ENCODE measurements around the gene CD163L1.
"Not testable (repeated sequence)": the region's sequence is repeated elsewhere in the genome, so short reads cannot be mapped to it uniquely, and the experiment has no call there.

The CD163L1 gene

DNA sequence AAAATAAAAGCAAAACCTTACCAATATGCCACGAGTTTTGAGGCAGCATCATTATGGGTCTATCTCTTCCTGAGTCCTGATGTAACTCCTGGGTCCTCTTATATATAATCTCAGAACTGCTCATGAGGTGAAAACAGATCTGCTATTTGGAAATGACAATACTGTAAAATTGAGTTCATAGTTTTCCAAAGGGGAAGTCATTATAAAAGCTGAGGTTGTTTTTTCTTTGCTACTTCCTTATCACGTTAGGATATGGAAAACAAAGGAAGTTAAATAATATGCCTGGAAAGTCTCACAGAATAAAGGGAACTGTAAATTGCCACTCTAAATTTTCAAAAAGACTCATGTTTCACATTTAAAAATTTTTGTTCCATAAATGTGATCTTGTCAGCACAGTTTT lies at the start of gene CD163L1:
Gene CD163L1, minus strand, starts transcription at position 78 of the 400 bp plus-strand sequence. Its CDS starts 26 bp downstream, at position 52.
- DNase-seq = no peak

- DNase-seq = no peak
Measured at GRCh38 chr12:7493006-7493405, 49.1 kb upstream of the CD163L1 start.

DNA sequence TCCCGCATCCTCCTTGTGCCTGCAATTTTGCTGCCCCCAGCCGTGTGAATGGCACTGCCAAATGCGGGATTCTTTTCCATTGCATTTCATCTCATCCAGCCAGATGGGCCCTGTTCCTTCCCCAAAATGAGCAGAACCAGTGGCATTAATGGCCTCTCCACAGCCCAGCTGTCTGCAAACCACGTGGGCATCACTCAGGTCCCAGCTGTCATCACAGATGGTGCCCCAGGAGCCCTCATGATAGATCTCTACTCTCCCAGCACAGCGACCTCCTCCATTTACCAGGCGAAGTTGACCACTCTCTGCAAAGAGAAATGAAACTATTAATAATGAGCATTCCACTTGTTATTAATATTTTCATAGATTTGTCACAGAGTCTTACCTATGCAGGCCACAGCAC lies 42.6 kb upstream of the CD163L1 start:
- DNase-seq = no peak

DNA sequence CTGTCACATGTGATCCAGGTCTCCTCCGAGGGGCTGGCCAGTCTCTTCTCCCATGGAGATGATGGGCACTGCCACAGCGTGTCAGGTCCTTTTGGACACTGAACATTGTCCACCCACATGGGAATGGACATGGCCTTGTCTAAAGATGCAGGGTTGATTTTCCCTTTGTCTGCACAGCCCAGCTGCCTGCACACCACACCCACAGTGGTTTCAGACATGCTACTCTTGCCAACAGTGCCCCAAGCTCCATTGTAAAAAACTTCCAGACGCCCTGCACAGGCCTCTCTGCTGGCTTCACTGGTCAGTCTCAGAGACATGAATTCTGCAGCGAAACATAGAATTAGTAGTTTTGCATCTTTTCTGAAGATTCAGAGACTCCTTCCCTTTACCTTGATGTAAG lies 41.1 kb upstream of the CD163L1 start:
- no peak for DNase-seq

GRCh38 chr12:7483343-7483742 lies 39.4 kb upstream of the CD163L1 start:
- DNase-seq = no peak

- DNase-seq = no peak
Measured at GRCh38 chr12:7479771-7480170, 35.8 kb upstream of the CD163L1 start.

DNA sequence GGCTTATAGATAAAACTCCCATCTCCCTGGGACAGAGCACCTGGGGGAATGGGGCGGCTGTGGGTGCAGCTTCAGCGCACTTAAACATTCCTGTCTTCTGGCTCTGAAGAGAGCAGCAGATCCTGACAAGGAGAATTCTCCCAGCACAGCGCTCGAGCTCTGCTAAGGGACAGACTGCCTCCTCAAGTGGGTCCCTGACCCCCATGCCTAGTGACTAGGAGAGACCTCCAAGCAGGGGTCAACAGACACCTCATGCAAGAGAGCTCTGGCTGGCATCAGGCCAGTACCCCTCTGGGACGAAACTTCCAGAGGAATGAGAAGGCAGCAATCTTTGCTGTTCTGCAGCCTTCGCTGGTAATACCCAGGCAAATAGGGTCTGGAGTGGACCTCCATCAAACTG lies 28.1 kb upstream of the CD163L1 start:
- DNase-seq = no peak

GRCh38 chr12:7460375-7461259 lies 16.7 kb upstream of the CD163L1 start:
- peak; percentile 24 to 44 for DNase-seq

DNA sequence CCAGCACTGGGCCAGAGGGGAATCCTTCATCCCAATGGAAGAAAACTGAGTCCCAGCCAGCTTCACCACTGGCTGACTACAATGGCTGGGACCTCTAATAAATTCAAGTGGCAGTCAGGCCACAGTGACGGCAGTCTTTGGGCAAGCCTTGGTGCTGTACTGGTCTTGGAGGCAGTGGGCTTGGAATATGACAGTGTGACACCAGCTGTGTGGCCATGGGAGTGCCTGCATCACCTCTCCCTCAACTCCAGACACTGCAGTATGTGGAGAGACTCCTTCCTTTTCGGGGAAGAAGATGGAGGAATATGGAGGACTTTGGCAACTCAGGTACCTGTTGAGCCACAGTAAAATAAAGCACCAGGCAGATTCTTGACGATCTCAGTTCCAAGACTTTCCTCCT lies 16.0 kb upstream of the CD163L1 start:
- DNase-seq = no peak

GRCh38 chr12:7451756-7452155 lies 7.8 kb upstream of the CD163L1 start:
- DNase-seq = no peak

GRCh38 chr12:7450667-7451066 lies 6.7 kb upstream of the CD163L1 start:
- no peak for DNase-seq

- no peak for DNase-seq
Measured at GRCh38 chr12:7448099-7448498, 4.1 kb upstream of the CD163L1 start.

DNA sequence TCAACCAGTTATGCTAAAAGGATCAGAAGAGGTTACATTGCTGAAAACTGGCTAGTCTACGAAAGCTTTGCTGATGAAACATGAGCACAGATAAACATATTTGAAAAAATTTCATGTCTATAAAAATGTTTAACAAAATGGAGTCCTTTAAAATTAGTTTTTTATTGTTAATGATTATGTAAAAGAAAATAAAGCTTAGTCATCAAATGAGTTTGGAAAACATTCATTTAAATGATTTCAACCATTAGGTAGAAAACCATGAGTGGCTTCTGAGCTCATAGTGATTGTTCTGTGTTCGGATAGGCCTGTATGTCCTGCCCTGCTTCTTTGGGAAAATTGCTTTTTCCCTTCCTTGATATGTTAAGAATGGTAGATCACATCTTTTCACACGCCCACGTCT lies 584 bp upstream of the CD163L1 start:
- no peak for DNase-seq

GRCh38 chr12:7441216-7441615 lies 2.7 kb downstream of the CD163L1 start:
- DNase-seq = no peak

DNA sequence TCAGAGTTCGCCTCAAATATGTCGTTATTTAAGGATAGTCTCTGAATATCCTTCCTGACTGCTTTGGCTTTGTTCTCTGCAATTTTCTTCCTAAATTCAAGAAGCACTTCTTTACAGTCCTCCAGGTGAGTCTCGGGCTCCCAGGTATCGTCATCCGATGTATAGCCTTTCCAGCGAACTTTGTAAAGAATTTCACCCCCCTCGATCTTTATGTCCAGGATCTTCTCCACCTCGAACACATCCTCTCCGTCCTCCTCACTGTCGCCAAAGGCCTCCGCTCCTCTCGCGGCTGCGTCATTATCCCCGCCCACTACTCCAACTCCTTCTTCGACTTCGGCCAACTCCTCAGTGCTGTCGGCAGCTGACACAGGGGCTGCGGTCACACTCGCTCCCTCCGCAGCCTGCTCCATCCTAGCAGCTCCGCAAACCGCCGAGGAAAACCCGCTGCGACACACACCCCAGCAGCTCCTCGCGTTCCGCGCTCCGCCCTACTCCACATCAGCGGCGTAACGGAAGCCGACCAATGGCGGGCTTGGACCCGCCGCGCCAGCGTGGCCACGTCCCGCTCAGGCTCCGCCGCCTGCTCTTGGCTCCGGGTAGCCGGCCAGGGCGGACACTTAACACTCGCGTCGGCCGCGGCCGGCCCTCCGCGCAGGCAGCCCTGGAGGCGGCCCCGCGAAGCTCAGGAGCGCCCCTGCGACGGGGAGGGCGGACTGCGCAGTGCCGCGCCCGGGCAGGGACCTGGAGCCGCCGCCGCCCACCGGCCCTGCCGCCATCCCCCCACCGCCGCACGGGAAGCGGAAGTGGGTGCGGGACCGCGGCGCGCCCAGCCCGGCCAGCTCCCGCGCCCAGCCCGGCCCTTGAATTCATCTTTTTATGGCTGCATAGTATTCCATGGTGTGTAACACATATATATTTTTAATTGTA lies 4.1 kb downstream of the CD163L1 start:
- peak; percentile 1 to 3 for DNase-seq

- DNase-seq = not testable (repeated sequence)
Measured at GRCh38 chr12:7438291-7438995, 5.5 kb downstream of the CD163L1 start.

DNA sequence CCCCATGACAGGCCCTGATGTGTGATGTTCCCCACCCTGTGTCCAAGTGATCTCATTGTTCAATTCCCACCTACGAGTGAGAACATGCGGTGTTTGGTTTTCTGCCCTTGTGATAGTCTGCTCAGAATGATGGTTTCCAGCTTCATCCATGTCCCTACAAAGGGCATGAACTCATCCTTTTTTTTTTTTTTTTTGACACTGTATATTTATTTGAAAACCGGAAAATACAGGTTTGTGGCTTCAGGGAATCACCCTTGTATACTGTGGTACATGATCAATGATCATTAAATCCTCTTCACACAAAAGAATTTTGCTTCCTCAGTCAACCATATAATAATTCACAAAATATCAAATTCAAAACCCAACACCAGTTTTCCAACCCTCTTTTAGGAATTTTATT lies 6.5 kb downstream of the CD163L1 start:
- DNase-seq = not testable (repeated sequence)

DNA sequence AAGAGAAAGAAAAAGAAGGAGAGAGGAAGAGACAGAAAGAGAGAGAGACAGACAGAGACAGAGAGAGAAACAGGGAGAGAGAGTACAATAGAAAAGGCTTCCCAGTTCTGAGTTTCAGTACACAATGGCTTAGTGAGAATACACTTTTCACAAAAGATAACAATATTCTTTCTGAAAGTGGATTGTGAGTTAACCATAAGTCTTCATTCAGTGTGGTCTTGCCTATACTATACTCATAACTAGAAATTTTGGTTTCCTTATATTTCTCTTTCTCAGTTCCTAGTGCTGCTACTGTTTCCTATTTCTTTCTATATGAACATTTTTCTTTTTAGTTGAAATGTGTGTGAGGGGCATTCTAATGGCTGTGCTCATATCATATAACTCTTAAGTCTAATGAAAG lies 9.3 kb downstream of the CD163L1 start:
- DNase-seq = no peak

DNA sequence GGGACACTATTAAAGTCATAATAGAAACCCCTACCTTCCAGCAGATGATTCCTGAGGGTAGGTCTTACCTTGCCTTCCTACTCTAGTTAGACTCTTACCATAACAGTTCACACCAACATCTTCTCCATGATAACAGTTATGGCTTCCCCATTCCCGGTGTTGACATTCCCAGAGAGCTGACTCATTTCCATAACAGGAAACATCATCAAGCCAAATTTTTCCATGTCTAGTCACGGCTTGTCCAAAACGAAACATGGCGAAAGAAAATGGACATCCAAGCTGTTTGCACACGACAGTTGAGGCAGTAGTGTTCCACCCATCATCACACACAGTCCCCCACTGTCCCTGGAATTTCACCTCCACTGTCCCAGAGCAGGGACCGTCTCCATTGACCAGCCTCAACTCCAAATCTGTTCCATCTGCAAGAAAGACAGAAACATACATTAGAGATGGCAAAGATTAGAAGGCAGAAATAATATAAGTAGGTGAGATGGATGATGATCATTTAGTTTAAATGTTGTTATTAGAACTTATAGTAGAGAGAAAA lies 10.6 kb downstream of the CD163L1 start:
- DNase-seq = no peak

DNA sequence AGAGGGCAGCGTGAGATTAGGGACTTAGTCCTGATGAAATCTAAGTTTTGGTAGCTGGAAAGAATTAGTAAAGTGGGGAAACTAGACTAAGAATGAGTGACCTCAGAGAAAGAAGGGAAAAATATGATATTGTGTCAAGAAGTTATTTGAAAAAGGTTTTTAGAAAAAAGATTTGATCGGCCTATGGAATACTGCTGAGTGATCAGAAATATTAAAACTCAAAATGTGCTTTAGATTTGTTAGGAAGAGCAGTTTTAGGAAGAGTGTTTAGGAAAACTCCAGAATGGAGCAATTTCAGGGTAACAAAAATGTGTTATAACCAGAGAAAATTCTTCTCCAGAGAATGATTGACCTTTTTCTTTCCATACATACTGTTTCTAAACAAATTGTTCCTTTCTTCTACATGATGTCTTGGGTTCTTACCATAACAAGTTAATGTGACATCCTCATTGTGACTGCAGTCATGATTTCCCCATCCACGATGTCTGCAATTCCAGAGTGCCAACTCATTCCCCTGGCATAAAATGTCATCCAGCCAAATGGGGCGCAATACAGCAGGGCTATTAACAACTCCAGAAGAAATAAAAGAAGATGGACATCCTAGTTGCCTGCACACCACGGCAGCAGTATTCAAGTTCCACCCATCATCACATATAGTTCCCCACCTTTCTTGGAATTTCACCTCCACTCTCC lies 11.8 kb downstream of the CD163L1 start:
- no peak for DNase-seq

DNA sequence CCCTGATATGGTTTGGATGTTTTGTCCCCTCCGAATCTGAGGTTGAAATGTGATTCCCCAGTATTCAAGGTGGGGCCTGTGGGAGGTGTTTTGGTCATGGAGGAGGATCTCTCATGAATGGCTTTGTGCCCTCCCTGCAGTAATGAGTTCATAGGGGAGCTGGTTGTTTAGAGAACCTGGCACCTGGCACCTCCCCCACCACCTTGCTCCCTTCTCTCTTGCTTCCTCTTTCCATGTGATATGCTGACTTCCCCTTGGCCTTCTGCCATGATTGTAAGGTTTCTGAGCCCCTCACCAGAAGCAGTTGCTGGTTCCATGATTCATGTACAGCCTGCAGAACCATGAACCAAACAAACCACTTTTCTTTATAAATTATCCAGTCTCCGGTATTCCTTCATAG lies 32.6 kb downstream of the CD163L1 start:
- no peak for DNase-seq

- no peak for DNase-seq
Measured at GRCh38 chr12:7404275-7404674, 39.7 kb downstream of the CD163L1 start.

Measured in activated CD4-positive, alpha-beta T cell treated with anti-CD3 and anti-CD28 coated beads, Interleukin-2, amount 50 U/mL, for 4 hours (primary cell).